KOPT-K1 (cell line): ENCODE data around the gene FLT4.

ENCODE experiments used
- H3K27ac ChIP-seq: fragments of 200-600 bp; sonication (generic); 2 replicates; pipeline ENCODE4 v1.5.1; 2016; ENCODE audit warnings: antibody characterized with exemption, mild to moderate bottlenecking, low read depth, low read length; ENCODE audit not compliant: poor library complexity, severe bottlenecking
- H3K36me3 ChIP-seq: fragments of 200-600 bp; sonication (generic); 2 replicates; pipeline ENCODE4 v1.5.1; 2017; ENCODE audit warnings: antibody characterized with exemption, mild to moderate bottlenecking, low read length, moderate library complexity; ENCODE audit not compliant: insufficient read depth
- H3K9me3 ChIP-seq: fragments of 200-600 bp; sonication (generic); 2 replicates; pipeline ENCODE4 v1.5.1; 2017; ENCODE audit warnings: antibody characterized with exemption, low read length, mild to moderate bottlenecking; ENCODE audit not compliant: insufficient read depth, poor library complexity, severe bottlenecking

Gene FLT4

DNA sequence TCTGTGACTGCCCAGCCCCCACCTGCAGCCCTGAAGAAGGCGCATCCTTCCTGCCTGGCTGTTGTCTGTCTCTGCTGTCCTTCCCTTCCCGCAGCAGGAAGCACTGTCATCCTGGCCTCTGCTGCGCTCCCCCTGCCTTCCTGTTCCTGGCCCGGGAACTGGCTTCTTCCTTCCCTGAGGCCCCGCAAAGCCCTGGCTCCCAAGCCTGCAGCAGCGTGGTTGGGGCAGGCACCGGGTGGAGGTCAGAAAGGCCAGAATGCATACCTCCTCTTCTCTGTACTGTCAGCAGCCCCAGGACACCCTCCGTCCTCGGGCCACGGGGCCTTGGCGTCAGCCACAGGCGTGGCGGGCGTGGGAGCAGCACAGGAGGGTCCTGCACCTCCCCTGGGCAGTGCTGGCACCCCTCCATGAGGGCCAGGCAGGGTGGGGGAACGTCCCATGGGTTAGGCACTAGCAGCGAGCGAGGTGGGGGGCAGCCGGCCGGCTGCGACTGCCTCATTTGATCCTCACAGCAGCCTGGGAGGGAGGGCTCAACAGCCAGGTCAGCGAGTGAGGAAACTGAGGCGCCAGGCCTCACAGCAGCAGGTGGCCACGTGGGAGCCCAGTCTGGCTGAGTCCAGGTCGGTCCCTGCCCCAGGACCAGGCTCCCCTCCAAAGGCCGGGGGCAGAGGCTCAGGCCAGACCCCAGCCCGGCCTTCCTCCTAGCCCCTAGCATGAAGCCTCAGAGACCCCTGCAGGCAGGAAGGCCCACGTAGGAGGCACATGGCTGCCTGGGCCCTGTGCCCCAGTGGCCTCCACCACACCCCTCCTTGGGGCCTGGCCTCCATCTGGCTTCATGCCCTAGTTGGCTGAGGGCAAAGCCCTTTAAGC lies 9.4 kb downstream of the FLT4 start:
- Histone ChIP-seq H3K9me3 (no peaks in the 10 kb centered on the region), H3K36me3 (no peaks in the 10 kb centered on the region), H3K27ac (no peak overlapping the region)

DNA sequence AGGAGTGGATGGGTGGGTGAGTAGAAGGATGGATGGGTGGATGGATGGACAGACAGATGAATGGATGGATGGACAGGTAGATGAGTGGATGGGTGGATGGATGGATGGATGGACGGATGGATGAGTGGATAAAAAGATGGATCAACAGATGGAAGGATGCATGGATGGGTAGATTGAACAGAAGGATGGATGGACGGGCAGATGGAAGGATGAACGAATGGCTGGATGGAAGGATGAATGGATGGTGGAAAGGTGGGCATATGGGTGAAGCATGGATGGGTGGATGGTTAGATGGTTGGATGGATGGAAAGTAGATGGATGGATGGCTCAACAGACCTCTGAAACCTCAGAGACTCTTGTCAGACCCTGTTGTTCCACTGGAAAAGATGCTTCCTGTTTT lies 10.1 kb downstream of the FLT4 start:
- Histone ChIP-seq H3K36me3 (no peaks in the 10 kb centered on the region), H3K9me3 (no peaks in the 10 kb centered on the region), H3K27ac (no peak overlapping the region)

DNA sequence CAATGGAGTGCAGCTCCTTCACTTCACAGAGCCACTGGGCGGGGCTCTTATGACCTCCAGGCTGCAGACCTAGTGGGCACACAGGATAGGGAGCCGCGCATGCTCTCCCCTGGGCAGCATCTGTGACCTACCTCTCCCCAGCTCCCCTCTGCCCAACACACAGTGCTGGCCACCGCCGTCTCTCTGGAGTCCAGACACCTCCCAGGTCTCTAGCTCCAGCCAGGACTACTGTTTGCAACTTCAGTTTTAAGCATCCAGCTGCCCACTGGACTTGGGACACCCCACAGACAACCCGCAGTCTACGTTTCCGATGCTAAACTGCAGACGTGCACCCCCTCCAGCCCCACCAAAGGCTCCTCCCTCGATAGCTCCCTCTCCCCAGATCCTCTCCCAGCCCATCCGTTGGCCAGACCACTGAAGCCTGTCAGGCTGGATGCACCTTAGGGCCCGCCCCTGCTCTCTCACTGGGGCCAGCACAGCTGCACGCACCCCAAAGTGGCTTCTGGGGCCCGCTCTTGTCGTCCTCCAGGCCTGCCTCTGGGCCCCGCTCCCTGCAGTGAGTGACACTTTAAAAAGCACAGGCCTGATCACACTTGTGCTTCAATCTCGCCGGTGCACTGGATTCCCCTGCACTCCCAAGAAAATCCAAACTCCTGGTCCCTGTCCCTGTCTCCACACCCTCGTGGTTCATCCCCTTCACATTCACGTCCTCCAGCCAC lies 11.3 kb downstream of the FLT4 start:
- H3K9me3 ChIP-seq, result no peaks in the 10 kb centered on the region
- no peaks in the 10 kb centered on the region for H3K36me3 ChIP-seq
- no peak overlapping the region for H3K27ac ChIP-seq

DNA sequence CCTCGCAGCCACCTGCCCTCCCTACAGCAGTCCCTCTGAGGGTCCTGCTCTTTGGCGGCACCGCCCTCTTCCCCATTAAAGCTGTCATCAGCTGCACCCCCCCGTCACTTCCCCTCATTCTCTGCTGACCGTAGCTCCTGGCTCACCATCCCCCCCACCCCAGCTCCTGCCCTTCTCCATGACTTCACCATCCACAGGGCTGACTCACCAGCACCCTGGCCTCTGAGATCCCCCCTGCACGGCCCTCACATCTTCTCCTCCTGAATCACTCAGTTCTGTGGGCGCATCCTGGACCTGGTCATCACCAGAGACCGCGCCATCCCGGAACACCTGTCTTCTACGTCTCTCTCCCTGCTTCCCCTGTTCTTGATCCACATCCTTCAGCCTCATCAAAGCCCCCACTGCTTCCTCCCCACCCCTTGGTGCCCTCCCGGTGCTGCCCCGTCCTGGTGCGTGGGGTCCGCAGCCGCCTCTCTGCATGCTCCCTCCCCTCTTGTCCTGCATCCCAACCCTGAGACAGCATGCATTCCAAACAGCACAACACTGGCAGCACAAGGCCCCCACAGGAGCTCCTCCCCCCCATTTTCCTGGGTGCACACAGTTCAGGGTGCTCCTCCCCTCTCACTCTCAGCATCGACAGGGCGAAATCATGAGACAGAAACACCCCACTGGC lies 12.9 kb downstream of the FLT4 start:
- H3K9me3 ChIP-seq, result no peaks in the 10 kb centered on the region
- H3K36me3 ChIP-seq, result no peaks in the 10 kb centered on the region
- no peak overlapping the region for H3K27ac ChIP-seq

DNA sequence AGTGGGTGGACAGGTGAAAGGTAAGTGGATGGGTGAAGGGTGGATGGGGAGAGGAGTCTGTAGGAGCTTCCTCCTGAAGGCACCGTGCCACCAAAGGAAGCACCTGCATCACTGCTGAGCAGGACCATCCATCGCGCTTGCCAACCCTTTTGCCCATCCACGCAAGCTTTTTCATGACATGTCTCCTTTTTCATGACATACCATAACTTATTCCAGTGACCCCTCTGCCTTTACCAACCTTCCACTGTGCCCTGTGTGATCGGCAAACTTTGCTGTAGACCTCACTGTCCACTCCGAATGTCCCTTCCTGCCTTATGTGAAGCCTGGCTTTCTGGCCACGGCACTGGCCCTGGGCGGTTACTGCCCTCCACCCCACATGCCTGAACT lies 13.4 kb downstream of the FLT4 start:
- no peaks in the 10 kb centered on the region for H3K9me3 ChIP-seq
- H3K27ac ChIP-seq, result no peak overlapping the region

DNA sequence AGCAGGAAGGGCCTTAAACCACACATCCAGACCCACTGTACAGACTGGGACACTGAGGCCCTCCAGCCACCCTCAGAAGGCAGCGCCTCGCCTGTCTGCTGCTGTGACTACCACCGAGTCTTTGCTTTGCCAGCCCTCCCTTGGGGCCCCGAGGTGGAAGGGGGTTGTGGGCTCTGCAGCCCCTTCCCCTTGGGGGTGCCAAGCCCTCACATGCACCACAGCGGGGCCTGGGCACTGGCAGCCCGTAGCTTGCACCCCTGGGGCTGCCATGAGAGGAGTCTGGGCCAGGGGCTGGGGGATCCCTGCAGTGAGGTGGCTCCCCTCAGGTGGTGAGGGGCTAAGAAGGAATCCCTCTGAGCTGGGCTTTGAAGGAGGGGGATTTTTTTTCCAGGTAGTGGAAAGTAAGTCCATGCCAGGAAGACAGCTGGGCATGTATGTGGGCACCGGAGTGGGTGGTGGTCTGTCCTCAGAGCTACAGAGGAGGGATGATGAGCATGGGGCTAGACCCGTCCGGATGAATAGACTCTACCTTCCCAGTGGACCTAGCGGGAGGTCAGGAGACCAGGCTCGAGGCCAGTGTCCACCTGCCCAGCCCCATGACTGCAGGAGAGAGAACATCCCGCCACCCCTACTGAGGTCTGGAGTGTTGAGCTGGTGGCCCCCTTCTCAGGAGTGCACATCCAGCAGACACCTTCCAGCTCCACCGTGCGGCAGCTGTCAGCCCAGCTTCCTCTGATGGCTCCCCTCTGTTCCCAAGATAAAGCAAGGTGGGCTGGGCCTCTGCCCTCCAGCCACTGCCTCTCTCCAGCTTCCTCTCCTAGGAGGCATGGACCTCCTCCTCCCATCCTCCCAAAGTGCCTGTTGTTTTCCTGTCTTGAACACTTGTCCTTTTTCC lies 15.9 kb downstream of the FLT4 start:
- H3K27ac ChIP-seq, result no peak overlapping the region
- no peaks in the 10 kb centered on the region for H3K9me3 ChIP-seq
- no peaks in the 10 kb centered on the region for H3K36me3 ChIP-seq

More for the DNA sequence above, 13.4 kb downstream of the FLT4 start:
- no peaks in the 10 kb centered on the region for H3K36me3 ChIP-seq

DNA sequence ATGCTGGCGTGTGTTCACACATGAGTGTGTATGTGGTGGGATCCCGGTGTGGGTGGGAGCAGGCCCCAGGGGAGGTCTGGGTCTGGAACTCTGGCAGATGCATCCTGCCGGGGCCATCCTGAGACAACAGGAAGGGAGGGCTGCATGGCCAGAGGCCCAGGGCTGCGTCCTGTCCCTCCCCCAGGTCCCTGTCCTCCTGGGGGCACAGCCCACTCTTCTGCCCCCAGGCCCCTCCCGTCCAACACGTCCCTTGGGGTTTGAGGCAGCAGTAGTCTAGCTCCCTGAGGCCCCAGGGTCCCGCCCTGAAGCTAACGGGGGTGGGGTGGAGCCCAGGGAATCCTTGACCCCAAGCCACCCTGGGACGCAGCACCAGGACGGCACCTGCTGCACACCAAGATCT lies 16.6 kb downstream of the FLT4 start:
- Histone ChIP-seq H3K36me3 (no peaks in the 10 kb centered on the region), H3K9me3 (no peaks in the 10 kb centered on the region), H3K27ac (no peak overlapping the region)

DNA sequence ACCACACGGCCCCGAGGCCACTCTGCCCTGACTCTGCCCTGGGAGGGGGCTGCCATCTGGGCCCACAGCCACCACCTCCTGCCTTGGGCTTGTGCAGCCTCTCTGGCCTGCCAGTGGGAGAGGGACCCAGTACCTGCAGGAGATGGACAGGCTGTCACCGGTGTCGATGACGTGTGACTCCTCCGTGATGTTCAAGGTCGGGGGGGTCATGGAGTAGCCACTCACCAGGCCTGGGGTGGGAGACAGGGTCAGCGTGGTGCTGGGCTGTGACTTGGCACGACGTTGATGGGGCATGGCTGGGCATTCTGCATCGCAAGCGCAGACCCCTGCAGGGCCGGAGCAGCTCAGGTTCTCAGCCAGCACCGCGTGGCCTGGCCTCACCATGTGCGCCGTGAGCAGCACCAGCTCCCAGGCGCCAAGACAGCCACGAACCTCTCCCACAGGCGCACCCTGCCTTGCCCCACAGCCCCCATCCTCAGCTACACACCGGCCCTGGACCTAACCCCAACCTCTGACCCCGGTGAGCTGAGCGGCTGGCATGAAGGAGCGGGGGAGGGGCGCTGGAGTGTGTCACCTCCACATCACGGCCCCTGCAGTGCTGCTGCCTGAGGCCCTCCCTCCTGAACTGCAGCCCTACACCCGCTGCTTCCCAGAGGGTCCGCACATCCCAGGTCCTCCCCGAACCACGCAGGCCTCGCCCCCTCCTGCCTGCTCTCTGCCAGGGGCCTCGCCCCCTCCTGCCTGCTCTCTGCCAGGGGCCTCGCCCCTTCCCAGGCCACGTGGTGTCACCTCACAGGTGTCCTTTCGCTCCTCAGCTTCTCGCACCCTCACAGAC lies 17.6 kb downstream of the FLT4 start:
- no peaks in the 10 kb centered on the region for H3K36me3 ChIP-seq
- no peaks in the 10 kb centered on the region for H3K9me3 ChIP-seq
- no peak overlapping the region for H3K27ac ChIP-seq

DNA sequence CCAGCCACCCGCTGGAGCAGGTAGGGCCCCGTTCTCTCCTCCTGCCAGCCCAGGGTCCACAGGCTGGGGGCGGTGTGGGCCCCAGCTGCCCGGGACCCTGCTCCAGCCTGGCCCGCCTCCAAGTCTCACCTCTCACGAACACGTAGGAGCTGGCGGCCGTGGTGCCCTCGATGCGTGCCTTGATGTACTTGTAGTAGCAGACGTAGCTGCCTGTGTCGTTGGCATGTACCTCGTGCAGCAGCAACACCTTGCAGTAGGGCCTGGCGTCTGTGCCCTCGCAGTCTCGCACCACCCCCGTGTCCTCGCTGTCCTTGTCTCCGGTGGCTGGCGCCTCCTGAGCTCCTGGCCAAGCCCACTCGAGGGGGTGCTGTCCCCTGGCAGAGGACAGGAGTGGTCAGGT lies 19.0 kb downstream of the FLT4 start:
- Histone ChIP-seq H3K36me3 (no peaks in the 10 kb centered on the region), H3K27ac (no peak overlapping the region), H3K9me3 (no peaks in the 10 kb centered on the region)

DNA sequence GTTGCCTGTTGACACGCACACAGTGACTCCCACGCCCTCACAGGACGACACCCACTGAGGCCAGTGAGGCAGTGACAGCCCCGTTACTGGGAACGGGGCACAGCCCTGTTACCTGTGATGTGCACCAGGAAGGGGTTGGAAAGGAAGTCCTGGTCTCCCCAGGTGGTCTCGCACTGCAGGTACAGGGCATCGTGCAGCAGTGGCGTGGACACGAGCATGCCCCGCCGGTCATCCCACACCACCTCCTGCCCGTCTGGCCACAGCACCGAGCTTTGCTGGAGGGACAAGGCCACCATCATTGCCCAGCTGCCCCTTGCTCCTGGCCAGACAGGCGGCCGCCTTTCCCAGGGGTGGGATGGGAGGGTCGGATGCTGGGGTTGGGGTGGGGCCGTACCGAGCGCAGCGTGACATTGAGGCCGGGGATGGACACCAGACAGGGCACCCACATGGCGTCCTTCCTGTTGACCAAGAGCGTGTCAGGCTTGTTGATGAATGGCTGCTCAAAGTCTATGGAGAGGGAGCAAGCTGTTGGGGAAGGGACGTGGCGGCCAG lies 19.5 kb downstream of the FLT4 start:
- Histone ChIP-seq H3K36me3 (no peaks in the 10 kb centered on the region), H3K9me3 (no peaks in the 10 kb centered on the region), H3K27ac (no peak overlapping the region)

DNA sequence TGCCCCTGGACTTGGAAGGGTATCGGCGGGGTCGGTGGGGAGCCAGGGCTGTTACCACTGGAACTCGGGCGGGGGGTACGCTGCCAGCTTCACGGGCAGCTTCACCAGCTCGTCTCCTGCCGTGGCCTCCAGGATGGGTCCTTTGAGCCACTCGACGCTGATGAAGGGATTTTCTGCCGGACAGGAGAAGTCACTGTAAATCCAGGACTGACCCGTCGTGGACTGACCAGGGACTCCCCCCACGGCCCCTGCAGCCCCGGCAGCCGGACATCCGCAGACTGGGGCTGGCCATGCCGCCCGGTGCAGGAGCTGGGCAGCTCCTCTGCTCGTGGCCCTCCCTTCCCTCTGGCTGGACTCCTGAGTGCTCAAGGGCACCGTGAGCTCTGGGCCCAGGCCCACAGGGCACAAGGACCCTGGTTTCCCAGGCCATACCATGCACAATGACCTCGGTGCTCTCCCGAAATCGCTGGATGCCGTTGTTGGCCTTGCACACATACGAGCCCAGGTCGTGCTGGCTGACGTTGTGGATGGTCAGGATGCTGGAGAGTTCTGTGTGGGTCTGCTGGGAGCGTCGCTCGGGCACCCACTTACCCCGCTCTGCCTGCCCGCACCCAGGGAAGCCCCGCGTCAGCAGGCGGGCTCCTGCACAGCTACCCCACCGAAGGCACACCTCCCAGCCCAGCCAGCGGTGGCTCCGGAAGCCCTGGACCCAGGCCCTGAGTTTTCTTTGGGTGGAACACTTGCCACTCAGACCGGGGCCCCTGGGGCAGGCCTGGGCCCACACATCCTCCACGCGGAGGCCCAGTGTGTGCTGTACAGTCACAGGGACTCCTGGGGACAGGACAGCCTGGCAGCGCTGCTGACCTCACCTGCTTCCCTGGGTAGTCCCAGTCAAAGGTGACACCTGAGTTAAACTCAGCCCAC lies 20.3 kb downstream of the FLT4 start:
- no peaks in the 10 kb centered on the region for H3K9me3 ChIP-seq
- H3K27ac ChIP-seq, result no peak overlapping the region
- no peaks in the 10 kb centered on the region for H3K36me3 ChIP-seq

DNA sequence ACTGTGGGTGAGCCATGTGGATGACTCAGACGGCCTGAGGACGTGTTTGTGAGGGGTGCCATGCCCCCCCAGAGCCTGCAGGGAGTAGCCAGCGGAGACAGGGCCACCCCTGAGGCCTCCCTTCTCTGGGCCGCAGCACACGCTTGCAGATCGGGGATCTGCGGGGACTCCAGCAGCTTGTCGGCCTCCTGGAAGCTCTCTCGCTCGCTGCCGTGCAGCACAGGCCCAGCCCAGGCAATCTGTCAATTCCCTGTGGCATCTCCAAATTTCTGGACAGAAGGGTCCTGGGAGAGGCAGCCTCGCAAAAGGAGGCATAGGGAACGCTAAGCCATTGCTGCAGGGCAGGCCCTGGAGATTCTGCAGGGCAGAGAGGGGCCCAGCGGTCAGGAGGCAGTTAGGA lies 21.2 kb downstream of the FLT4 start:
- Histone ChIP-seq H3K27ac (no peak overlapping the region), H3K36me3 (no peaks in the 10 kb centered on the region), H3K9me3 (no peaks in the 10 kb centered on the region)
